H1 (cell line): ENCODE measurements around the gene ENO3. TPM values are rescaled to one million over a fixed set of nuclear protein-coding genes. Genes with fewer than 3 reads are reported as not detected.

ENCODE experiments used
- CTCF ChIA-PET: fragments of 300-600 bp; sonication (Branson Sonifier 250); formaldehyde crosslinking; loops from one replicate; lab custom pipeline; 2021; ENCODE audit not compliant: partially characterized antibody; lab: Charles Lee
- POLR2A ChIA-PET: fragments of 300-600 bp; sonication (Branson Sonifier 250); formaldehyde crosslinking; loops from one replicate; lab custom pipeline; 2021; ENCODE audit warnings: inconsistent platforms; ENCODE audit not compliant: partially characterized antibody; lab: Charles Lee
- DNase-seq, 2 experiments: peaks; one replicate each; pipeline versions ENCODE4 v3.0.0 to v3.0.0-alpha.2; 2010 to 2022; ENCODE audit warnings: low spot score in 2 of 2, low read depth in 1 of 2, mixed read lengths in 1 of 2
- FAIRE-seq: peaks from 2 replicates; lab custom pipeline; 2011; peaks lifted over from hg19 to GRCh38; lab: Jason Lieb, UNC
- H2AFZ ChIP-seq: 2 replicates; pipeline ENCODE4 v1.8.1; 2012; ENCODE audit warnings: low read length, inconsistent platforms
- H2AK5ac ChIP-seq: 2 replicates; pipeline ENCODE4 v1.6.1; 2013; ENCODE audit warnings: low read depth, low read length
- H2BK120ac ChIP-seq: replicated peaks from 2 replicates; pipeline ENCODE3; 2013; ENCODE audit warnings: low read depth, low read length, inconsistent platforms
- H2BK12ac ChIP-seq: 2 replicates; pipeline ENCODE4 v1.6.1; 2013; ENCODE audit warnings: low read depth, low read length
- H2BK15ac ChIP-seq: 2 replicates; pipeline ENCODE4 v1.6.1; 2013; ENCODE audit warnings: low read length
- H2BK20ac ChIP-seq: 2 replicates; pipeline ENCODE4 v1.6.1; 2013; ENCODE audit warnings: low read length
- H2BK5ac ChIP-seq: 2 replicates; pipeline ENCODE4 v1.6.1; 2013; ENCODE audit warnings: low read depth, low read length
- H3K14ac ChIP-seq: 2 replicates; pipeline ENCODE4 v1.6.1; 2013; ENCODE audit warnings: inconsistent platforms; ENCODE audit not compliant: insufficient read length
- H3K18ac ChIP-seq: 2 replicates; pipeline ENCODE4 v1.6.1; 2013; ENCODE audit warnings: low read length; ENCODE audit errors: extremely low read depth
- H3K23ac ChIP-seq: 2 replicates; pipeline ENCODE4 v1.6.1; 2013; ENCODE audit warnings: inconsistent platforms; ENCODE audit not compliant: insufficient read length
- H3K23me2 ChIP-seq: 2 replicates; pipeline ENCODE4 v1.6.1; 2013; ENCODE audit warnings: low read depth, low read length
- H3K27ac ChIP-seq: 2 replicates; pipeline ENCODE4 v1.6.1; 2011; ENCODE audit warnings: low read depth, low read length, inconsistent platforms
- H3K27me3 ChIP-seq, 4 experiments: replicated peaks in 1 of 4; 1 replicate in 1 of 4; 2 replicates in 3 of 4; pipeline versions ENCODE4 v1.6.1 to v1.8.1; 2011 to 2013; ENCODE audit warnings: low read length in 3 of 4, mild to moderate bottlenecking in 3 of 4, inconsistent platforms in 2 of 4, mixed read lengths in 2 of 4, moderate library complexity in 1 of 4; ENCODE audit not compliant: control insufficient read depth in 3 of 4, insufficient read depth in 3 of 4; ENCODE audit errors: extremely low read depth in 1 of 4
- H3K36me3 ChIP-seq, 4 experiments: 2 replicates each; pipeline versions ENCODE4 v1.6.1 to v1.8.1; 2011 to 2013; ENCODE audit warnings: mild to moderate bottlenecking in 4 of 4, low read length in 3 of 4, moderate library complexity in 2 of 4, control low read depth in 1 of 4, inconsistent platforms in 1 of 4; ENCODE audit not compliant: insufficient read depth in 4 of 4, control insufficient read depth in 2 of 4
- H3K4ac ChIP-seq: replicated peaks from 2 replicates; pipeline ENCODE3; 2013; ENCODE audit warnings: low read length, low read depth, mixed read lengths, inconsistent platforms; ENCODE audit not compliant: insufficient read length
- H3K4me1 ChIP-seq, 4 experiments: replicated peaks in 1 of 4; 1 replicate in 1 of 4; 2 replicates in 3 of 4; pipeline versions ENCODE4 v1.6.1 to v1.8.1; 2011 to 2013; ENCODE audit warnings: low read length in 3 of 4, inconsistent platforms in 2 of 4, mixed read lengths in 1 of 4; ENCODE audit not compliant: insufficient read depth in 4 of 4, control insufficient read depth in 3 of 4
- H3K4me2 ChIP-seq, 2 experiments: 2 replicates each; pipeline versions ENCODE4 v1.6.1 to v1.8.1; 2011 to 2013; ENCODE audit warnings: low read depth in 2 of 2, low read length in 2 of 2, control low read depth in 1 of 2, inconsistent platforms in 1 of 2, mild to moderate bottlenecking in 1 of 2; ENCODE audit not compliant: insufficient read depth in 1 of 2
- H3K4me3 ChIP-seq, 4 experiments: fragments of 200-600, 300-600 bp in 1 of 4; sonication (generic), shearing (Covaris generic), sonication (Bioruptor Twin) in 1 of 4; 2 replicates each; pipeline versions ENCODE4 v1.5.1 to v1.8.1; 2011 to 2016; ENCODE audit warnings: low read length in 4 of 4, low read depth in 3 of 4, control low read depth in 2 of 4, inconsistent platforms in 2 of 4, mild to moderate bottlenecking in 2 of 4, mixed read lengths in 1 of 4, moderate library complexity in 1 of 4; ENCODE audit not compliant: insufficient read depth in 2 of 4; ENCODE audit errors: extremely low read depth in 1 of 4
- H3K56ac ChIP-seq: replicated peaks from 2 replicates; pipeline ENCODE3; 2013; ENCODE audit warnings: low read depth, mild to moderate bottlenecking, mixed read lengths, low read length, inconsistent platforms; ENCODE audit not compliant: insufficient read length
- H3K79me1 ChIP-seq: 2 replicates; pipeline ENCODE4 v1.6.1; 2013; ENCODE audit warnings: low read depth, low read length, control low read depth
- H3K79me2 ChIP-seq, 2 experiments: 2 replicates each; pipeline versions ENCODE4 v1.6.1 to v1.8.1; 2012 to 2013; ENCODE audit warnings: low read length in 2 of 2, mild to moderate bottlenecking in 2 of 2, inconsistent platforms in 1 of 2; ENCODE audit not compliant: insufficient read depth in 2 of 2, control insufficient read depth in 1 of 2
- H3K9ac ChIP-seq, 4 experiments: replicated peaks in 1 of 4; 1 replicate in 1 of 4; 2 replicates in 3 of 4; pipeline versions ENCODE4 v1.6.1 to v1.8.1; 2011 to 2013; ENCODE audit warnings: low read depth in 3 of 4, low read length in 3 of 4, control low read depth in 2 of 4, mild to moderate bottlenecking in 2 of 4, moderate library complexity in 2 of 4, inconsistent platforms in 1 of 4; ENCODE audit errors: extremely low read depth in 1 of 4
- H3K9me3 ChIP-seq, 2 experiments: 2 replicates each; pipeline versions ENCODE4 v1.6.1 to v1.8.1; 2012 to 2013; ENCODE audit warnings: mild to moderate bottlenecking in 2 of 2, moderate library complexity in 2 of 2, control low read depth in 1 of 2, inconsistent platforms in 1 of 2, low read depth in 1 of 2, low read length in 1 of 2, mixed read lengths in 1 of 2; ENCODE audit not compliant: insufficient read depth in 2 of 2
- H4K20me1 ChIP-seq, 2 experiments: replicated peaks in 1 of 2; 2 replicates each; pipeline versions ENCODE3 to v1.8.1; 2011 to 2013; ENCODE audit warnings: inconsistent platforms in 2 of 2, low read length in 2 of 2, mild to moderate bottlenecking in 1 of 2; ENCODE audit not compliant: insufficient read depth in 2 of 2, control insufficient read depth in 1 of 2
- H4K5ac ChIP-seq: 2 replicates; pipeline ENCODE4 v1.6.1; 2013; ENCODE audit warnings: low read length, low read depth, mixed read lengths, inconsistent platforms; ENCODE audit not compliant: insufficient read length
- H4K8ac ChIP-seq: 2 replicates; pipeline ENCODE4 v1.8.0; 2013; ENCODE audit warnings: mild to moderate bottlenecking, moderate library complexity, low read length, inconsistent platforms; ENCODE audit not compliant: insufficient read depth; ENCODE audit errors: extremely low read depth
- H4K91ac ChIP-seq: replicated peaks from 2 replicates; pipeline ENCODE3; 2013; ENCODE audit warnings: low read length, mixed read lengths, inconsistent platforms; ENCODE audit not compliant: insufficient read length
- KDM4A ChIP-seq: IDR thresholded peaks from one replicate; pipeline ENCODE4 v1.7.1; 2012; ENCODE audit warnings: low read depth, mild to moderate bottlenecking, moderate library complexity, low read length, inconsistent platforms; ENCODE audit not compliant: severe bottlenecking
- RNF2 ChIP-seq: fragments of 200-900, 300-1000 bp; sonication (generic); IDR thresholded peaks from 2 replicates; pipeline ENCODE4 v1.7.1; 2016; ENCODE audit warnings: borderline replicate concordance, low read depth, mild to moderate bottlenecking, antibody characterized with exemption, low read length; ENCODE audit not compliant: poor library complexity, severe bottlenecking; ENCODE audit errors: missing control alignments
- SAP30 ChIP-seq: fragments of 300-600 bp; sonication (generic); IDR thresholded peaks from 2 replicates; pipeline ENCODE4 v1.7.1; 2012; ENCODE audit warnings: low read length, moderate library complexity, mild to moderate bottlenecking, inconsistent platforms; ENCODE audit not compliant: insufficient read depth, insufficient replicate concordance
- SIN3A ChIP-seq, 2 experiments: IDR thresholded peaks in 1 of 2; conservative IDR thresholded peaks in 1 of 2; 2 replicates each; pipeline ENCODE4 v1.6.1; 2011 to 2012; ENCODE audit warnings: low read length in 2 of 2, improper control_type of control experiment in 1 of 2, low read depth in 1 of 2, mild to moderate bottlenecking in 1 of 2
- SP2 ChIP-seq: IDR thresholded peaks from 2 replicates; pipeline ENCODE4 v1.6.1; 2012; ENCODE audit warnings: mild to moderate bottlenecking, low read length, inconsistent platforms
- TEAD4 ChIP-seq: IDR thresholded peaks from 2 replicates; pipeline ENCODE4 v1.6.1; 2012; ENCODE audit warnings: low read depth, low read length, inconsistent platforms, mixed read lengths
- WGBS, 2 experiments: shearing (Covaris generic) in 1 of 2; methylation state at CpG; one replicate each; pipeline versions ENCODE4 v1.1.6 to v1.1.7; 2013 to 2015; ENCODE audit warnings: low lambda C conversion rate in 2 of 2, mixed read lengths in 2 of 2, inconsistent platforms in 1 of 2, low coverage in 1 of 2, missing lambda C conversion rate in 1 of 2; ENCODE audit not compliant: insufficient replicate concordance in 2 of 2, insufficient coverage in 1 of 2, insufficient read length in 1 of 2; ENCODE audit errors: extremely low coverage in 1 of 2, missing lambda C conversion rate in 1 of 2; 5-methylcytosine and 5-hydroxymethylcytosine counted together
- polyA plus RNA-seq, 7 experiments: library from polyadenylated mRNA; depleted of rRNA in 3 of 7; stranded (reverse) in 5 of 7; unstranded in 2 of 7; fragments of >200 nt in 5 of 7; fragments of 200-250 nt in 2 of 7; gene quantifications; 1 replicate in 5 of 7; 2 replicates in 1 of 7; 4 replicates in 1 of 7; pipeline versions ENCODE4 v1.2.1 to v1.2.3, GENCODE V29; 2011 to 2013; ENCODE audit warnings: missing spikeins in 2 of 7, mixed read lengths in 2 of 7
- total RNA-seq: library from RNA; stranded (reverse); fragmentation: NEBNext Ultra II Directional; extraction: Animal tissue kit (Norgen Biotek cat#: 25700); gene quantifications from 2 replicates; pipeline ENCODE4 v1.2.1, GENCODE V29; 2021
- TF ChIP-seq, protein P1 (sequence below), 3 experiments: IDR thresholded peaks; 1 replicate in 2 of 3; 2 replicates in 1 of 3; pipeline versions ENCODE4 v1.5.1 to v1.6.1; 2011; ENCODE audit warnings: low read length in 3 of 3, mild to moderate bottlenecking in 3 of 3, inconsistent platforms in 2 of 3, low read depth in 1 of 3, moderate library complexity in 1 of 3; ENCODE audit not compliant: insufficient read depth in 1 of 3; ENCODE audit errors: control extremely low read depth in 1 of 3

ENO3 gene
- total and polyA plus RNA-seq, 2 of the 8 experiments (the other 6 are each of a cell fraction or from before 2014, with no cell fraction given), result 25.0 to 25.7 TPM

DNA sequence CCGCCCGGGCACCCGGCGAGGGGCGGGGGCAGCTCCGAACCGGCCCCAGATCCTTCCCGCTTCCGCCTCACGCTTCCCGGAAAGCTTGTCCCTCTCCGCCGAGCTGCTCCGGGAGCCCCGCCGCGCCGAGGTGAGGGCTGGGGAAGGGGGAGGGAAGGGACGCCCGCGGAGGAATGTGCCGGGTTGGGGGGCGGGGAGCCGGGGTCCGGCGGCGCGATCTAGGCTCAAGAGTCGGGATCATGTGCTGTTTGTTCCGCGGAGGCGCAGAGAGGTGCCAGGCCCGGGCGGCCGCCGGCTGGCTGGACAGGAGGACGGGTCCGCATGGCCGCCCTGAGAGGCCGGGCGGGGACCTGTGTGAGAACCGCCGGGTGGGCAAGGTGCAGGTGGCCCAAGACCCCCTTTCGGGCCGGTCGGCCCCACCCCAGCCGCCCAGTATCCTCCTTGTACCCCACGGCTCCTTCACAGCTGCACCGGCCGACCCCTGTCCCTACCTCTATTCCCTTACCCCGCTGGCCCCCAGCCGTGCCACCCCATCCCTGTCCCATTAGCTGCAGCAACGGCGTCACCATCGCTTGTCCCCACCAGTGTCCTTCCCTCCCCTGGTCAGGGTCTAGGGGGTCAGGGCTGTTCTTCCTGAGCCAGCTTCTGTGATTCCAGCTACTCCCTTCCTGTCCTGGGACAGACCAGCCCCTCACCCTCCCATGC, 47.3 kb downstream of the ENO3 start:
- 0% methylated on average over 20 of the region's 55 CpGs; no CpG with 5 or more reads in 1 of the 2 experiments for WGBS, 2 experiments
- peak overlapping the region; percentile 22; the same call in 1 of the 2 replicates for H4K8ac ChIP-seq
- peaks cover 0 to 19% of the 10 kb centered on the region in 2 experiments; a peak in 2 of 4 replicates for H3K79me2 ChIP-seq
- peak overlapping the region; percentile 75 for H4K91ac ChIP-seq
- H3K56ac ChIP-seq, result peak overlapping the region; percentile 28
- DNase-seq (peak in 1 of 2 experiments; percentile 85), FAIRE-seq (no peak)
- H3K23me2 ChIP-seq, result peaks cover 11% of the 10 kb centered on the region
- ChIA-PET CTCF (interaction anchor here (0.8 to 2.2 kb wide), 6 partner anchors 11 to 89 kb away, joined by 3 to 13 read pairs (median 3); partner anchors contain the start of gene CAMTA2), POLR2A (interaction anchor here (0.5 to 4.7 kb wide), 13 partner anchors 10 to 104 kb away, joined by 3 to 36 read pairs (median 4); partner anchors contain the start of genes CAMTA2, PFN1, RNF167 and SLC25A11)
- H3K4me1 ChIP-seq, result peaks cover 4 to 17% (median 8%) of the 10 kb centered on the region in 4 experiments
- H2AK5ac ChIP-seq, result peak overlapping the region; percentile 65; the same call in 1 of the 2 replicates
- peak overlapping the region; percentile 75 to 80 (median 78) for H3K4me3 ChIP-seq
- peak overlapping the region; percentile 97 to 100 for H3K4me2 ChIP-seq
- H3K36me3 ChIP-seq, result peaks cover 11 to 22% (median 15%) of the 10 kb centered on the region in 4 experiments; a peak in 7 of 8 replicates
- peak overlapping the region; percentile 96 for H3K4ac ChIP-seq
- peaks cover 0 to 13% (median 1%) of the 10 kb centered on the region in 4 experiments; a peak in 4 of 7 replicates for H3K27me3 ChIP-seq
- peaks cover 11% of the 10 kb centered on the region for H3K79me1 ChIP-seq
- no peak overlapping the region for H2BK120ac ChIP-seq
- no peak overlapping the region for H2BK12ac ChIP-seq
- no peak overlapping the region for H3K27ac ChIP-seq
- H3K14ac ChIP-seq, result peak overlapping the region; percentile 50
- peaks cover 2 to 12% of the 10 kb centered on the region in 2 experiments for H4K20me1 ChIP-seq
- H3K18ac ChIP-seq, result peak overlapping the region; percentile 55
- no peaks in the 10 kb centered on the region for H3K9me3 ChIP-seq
- H2BK5ac ChIP-seq, result 0 out of 2 replicates have a peak overlapping the region, but pooled peaks have one; percentile 78
- no peak overlapping the region for H3K23ac ChIP-seq
- peak overlapping the region; percentile 51 to 79 (median 68); a peak in 6 of 7 replicates for H3K9ac ChIP-seq
- H2BK20ac ChIP-seq, result no peak overlapping the region
- no peak overlapping the region for H2AFZ ChIP-seq
- no peak overlapping the region for H4K5ac ChIP-seq
- peak overlapping the region; percentile 88; the same call in 1 of the 2 replicates for H2BK15ac ChIP-seq
- peak in 1 of 2 experiments; percentile 47; a peak in 1 of 4 replicates for TF ChIP-seq SIN3A (conservative IDR thresholded peaks at IDR 0.05 in 1 of 2, IDR thresholded peaks at IDR 0.05 in 1 of 2; ENCODE audit: low read depth in 1 of 2, low read length in 2 of 2)
- peak; percentile 5 for TF ChIP-seq KDM4A
- peak; percentile 65; the same call in 1 of the 2 replicates for TF ChIP-seq TEAD4
- TF ChIP-seq RNF2, result no peak
- peak; percentile 32 for TF ChIP-seq SAP30
- TF ChIP-seq, protein P1, sequence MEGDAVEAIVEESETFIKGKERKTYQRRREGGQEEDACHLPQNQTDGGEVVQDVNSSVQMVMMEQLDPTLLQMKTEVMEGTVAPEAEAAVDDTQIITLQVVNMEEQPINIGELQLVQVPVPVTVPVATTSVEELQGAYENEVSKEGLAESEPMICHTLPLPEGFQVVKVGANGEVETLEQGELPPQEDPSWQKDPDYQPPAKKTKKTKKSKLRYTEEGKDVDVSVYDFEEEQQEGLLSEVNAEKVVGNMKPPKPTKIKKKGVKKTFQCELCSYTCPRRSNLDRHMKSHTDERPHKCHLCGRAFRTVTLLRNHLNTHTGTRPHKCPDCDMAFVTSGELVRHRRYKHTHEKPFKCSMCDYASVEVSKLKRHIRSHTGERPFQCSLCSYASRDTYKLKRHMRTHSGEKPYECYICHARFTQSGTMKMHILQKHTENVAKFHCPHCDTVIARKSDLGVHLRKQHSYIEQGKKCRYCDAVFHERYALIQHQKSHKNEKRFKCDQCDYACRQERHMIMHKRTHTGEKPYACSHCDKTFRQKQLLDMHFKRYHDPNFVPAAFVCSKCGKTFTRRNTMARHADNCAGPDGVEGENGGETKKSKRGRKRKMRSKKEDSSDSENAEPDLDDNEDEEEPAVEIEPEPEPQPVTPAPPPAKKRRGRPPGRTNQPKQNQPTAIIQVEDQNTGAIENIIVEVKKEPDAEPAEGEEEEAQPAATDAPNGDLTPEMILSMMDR (IDR thresholded peaks at IDR 0.05; ENCODE audit: control extremely low read depth in 1 of 3, insufficient read depth in 1 of 3, low read depth in 1 of 3, low read length in 3 of 3), result no peak
- no peak for TF ChIP-seq SP2
